ENCODE results near the gene RAB6B. TPM values are rescaled to one million over a fixed set of nuclear protein-coding genes. Genes with fewer than 3 reads are reported as not detected.
A peak's percentile ranks its signal among the peaks of the same experiment; 100 is the strongest.

Gene RAB6B
- total RNA-seq = 0.37 and 1.1 TPM in 2 replicates
- polyA plus RNA-seq (2012) = 9.3 TPM

DNA sequence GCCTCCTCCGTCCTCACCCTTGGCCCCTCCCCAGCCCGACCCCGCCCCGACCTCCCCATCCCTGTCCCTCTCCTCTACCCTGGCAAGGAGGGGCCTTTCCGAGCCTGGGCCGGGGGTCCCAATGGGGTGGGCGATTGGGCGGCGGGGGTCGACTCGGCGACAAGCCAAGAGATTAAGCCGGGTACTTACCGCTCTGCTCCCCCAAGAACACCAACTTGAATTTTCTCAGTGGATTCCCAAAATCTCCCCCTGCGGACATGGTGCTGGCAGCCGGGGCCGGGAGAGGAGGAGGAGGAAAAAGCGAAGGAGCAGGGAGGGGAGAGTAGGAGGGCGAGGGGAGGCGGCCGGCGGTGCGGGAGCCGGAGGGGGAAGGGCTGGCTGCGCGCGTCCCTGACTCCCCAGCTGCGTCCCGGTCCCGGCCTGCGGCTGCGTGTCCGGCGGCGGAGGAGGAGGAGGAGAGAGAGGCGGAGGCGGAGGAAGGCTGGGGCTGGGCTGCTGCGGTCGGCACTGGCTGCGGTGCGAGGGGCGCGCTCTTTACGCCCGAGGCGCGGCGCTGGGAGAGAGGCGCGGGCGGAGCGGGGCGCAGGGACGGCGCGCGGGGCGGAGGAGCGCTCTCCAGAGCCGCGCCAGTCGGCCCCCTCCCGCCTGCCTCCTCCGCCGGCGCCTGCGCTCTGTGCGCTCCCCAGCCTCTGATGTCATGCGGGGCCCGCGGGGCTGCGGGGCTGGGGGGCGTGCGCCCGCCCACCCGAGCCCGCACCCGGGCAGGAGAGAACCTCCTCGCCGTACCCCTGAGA, at the start of gene RAB6B:
RAB6B (minus strand) TSS at position 675 of the 794 bp plus-strand sequence; CDS start at position 259, 416 bp downstream.
- peak; percentile 58 for DNase-seq (ENCODE audit: low read depth)

DNA sequence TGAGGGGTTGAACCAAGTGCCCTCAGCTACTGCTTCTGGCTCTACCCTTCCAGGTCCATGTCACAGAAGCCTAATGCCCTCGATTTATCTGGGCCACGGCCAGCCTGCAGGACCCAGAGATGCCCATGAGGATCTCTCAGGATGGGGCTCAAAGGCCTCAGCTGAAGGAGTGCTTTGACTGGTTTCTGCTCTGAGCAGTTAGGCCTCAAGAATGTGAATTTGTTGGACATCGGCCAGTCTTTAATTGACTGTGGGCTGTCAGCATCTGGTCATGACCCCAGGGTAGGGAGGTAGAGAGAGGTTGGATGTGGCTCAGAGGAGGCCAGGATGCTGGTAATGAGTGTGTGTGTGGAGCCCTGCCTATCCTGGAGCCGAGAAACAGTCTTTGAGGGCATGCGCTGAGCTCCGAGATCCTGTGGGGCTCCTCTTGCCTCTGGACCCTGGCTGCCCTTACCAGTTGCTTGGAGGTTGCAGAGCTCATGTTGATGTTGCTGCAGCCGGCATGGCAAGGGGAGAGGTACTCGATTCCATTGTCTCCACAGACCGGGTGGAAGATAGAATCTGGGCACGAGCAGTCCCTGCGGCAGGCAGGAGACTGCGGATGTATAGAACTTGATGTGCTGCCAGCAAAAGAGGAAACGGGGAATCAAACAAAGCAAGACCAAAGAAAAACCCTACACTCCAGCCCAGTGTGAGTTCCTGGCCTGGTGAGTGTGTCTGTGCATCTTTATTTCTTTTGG, 49.1 kb upstream of the RAB6B start:
- peak; percentile 46 for DNase-seq (ENCODE audit: low read depth)

GRCh38 chr3:133944181-133944580, 48.5 kb upstream of the RAB6B start:
- DNase-seq (ENCODE audit: low read depth) = no peak

DNA sequence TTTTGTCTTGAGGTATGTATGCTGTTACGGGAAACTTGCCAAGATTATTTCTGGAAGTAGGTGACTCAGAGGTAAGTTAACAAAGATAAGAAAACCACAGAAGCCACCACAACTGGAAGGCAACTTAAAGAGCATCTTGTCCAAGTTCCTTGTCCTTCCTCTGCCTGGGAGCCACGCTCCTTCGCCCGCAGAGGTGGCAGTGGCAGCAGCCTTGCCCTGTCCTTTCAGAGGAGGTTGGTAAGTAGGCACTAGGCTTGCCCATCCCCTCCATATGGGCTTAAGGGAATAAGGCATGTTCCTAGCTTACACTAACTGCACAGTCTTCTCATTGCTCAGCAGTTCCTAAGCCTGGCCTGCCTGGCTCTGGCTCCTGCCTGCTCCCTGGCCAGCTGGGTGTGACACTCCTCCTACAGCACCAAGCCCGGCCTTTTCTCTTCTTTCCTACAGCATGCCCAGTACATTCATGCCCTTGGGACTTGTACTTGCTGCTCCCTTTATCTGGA, 48.0 kb upstream of the RAB6B start:
- DNase-seq (ENCODE audit: low read depth) = peak; percentile 41

GRCh38 chr3:133943031-133943535, 47.4 kb upstream of the RAB6B start:
- DNase-seq (ENCODE audit: low read depth) = no peak

- DNase-seq (ENCODE audit: low read depth) = peak; percentile 75
These were observed 45.7 kb upstream of the RAB6B start for GRCh38 chr3:133941415-133941821.

- DNase-seq (ENCODE audit: low read depth) = no peak
These were observed 44.9 kb upstream of the RAB6B start for GRCh38 chr3:133940536-133940935.

GRCh38 chr3:133939463-133939835, 43.8 kb upstream of the RAB6B start:
- no peak for DNase-seq (ENCODE audit: low read depth)

GRCh38 chr3:133938770-133939462, 43.2 kb upstream of the RAB6B start:
- DNase-seq (ENCODE audit: low read depth) = no peak

DNA sequence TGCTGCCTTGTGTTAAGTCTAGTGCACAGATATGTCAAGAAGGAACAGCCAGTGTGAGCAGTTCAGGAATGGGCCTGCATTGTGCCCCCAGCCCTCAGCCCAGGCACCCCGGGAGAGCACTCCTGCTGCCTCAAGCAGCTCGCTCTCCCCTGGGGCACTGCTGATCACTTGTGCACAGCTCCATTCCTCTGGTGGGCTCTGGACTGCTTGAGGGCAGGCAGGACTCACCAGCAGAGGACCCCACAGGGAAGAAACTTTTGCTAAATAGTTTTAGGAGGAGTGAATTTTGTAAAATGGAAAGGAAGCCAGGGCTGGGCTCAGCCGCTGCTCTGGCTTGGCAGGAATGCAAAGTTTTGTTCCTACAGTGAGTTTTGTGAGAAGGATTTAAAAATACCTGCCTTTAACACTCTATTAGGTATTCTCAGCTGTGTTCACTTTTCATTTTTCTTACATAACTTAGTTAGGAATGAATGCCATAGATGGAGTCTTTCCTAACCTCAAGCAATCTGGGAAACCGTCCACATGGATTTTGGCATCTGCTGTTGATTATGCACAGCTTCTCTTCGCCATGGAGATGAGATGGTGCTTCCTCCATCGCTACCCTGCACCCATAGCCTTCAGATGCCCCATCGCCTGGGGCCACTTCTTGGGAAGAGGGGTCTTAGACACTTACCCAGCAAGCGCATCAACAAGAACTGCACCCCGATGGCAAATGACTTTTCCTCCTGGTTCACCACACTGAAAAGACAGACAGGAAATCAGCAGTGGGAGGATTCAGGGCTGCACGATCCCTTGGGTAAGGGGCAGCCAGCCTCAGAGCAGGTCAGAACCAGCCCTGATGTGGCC, 42.3 kb upstream of the RAB6B start:
- peak; percentile 47 for DNase-seq (ENCODE audit: low read depth)

GRCh38 chr3:133937061-133937686, 41.5 kb upstream of the RAB6B start:
- DNase-seq (ENCODE audit: low read depth) = no peak

GRCh38 chr3:133935843-133936769, 40.4 kb upstream of the RAB6B start:
- no peak for DNase-seq (ENCODE audit: low read depth)

GRCh38 chr3:133934996-133935842, 39.5 kb upstream of the RAB6B start:
- DNase-seq (ENCODE audit: low read depth) = no peak

GRCh38 chr3:133934073-133934970, 38.6 kb upstream of the RAB6B start:
- no peak for DNase-seq (ENCODE audit: low read depth)

DNA sequence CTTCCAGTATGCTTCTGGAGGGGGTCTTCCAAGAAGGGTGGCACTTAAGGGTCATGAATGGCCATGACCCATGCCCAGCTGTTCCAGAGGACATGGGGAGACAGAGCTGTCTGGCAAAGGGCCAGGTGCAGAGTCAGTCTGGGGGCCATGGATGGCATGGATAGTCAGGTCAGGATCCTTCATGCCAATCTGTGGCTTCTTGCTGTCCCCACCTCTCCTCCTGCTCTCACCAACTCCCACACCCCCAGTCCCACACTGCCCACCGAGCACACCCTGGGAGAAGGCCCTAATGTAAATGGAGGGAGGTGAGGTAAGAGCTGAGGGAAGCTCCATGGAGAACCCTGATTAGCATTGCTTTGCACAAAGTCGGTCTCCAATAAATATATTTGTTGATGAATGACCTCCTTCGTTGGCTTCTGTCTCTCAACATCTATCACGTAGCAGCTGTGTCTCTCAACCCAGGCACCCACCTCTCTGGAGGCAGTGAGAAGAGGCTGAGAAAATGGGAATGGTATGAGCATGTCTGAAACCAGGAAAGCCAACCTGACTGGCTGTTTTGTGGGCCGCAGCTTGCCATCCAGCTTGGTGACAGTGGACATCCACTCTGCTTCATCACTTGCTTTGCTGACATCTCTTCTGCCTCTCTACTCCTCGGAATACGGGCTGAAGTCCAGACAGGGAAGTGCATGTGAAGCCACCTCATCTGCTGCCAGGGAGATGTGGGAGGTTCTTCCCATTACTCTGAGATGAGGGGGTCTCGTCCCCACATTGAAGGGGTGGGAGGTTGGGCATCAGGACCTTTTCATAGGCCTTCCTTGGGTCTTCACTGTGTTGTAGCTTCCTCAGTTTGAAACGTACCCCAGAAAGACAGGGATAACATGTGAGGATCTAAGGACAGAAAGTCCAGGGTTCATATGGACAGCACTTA, 37.7 kb upstream of the RAB6B start:
- DNase-seq (ENCODE audit: low read depth) = no peak

- DNase-seq (ENCODE audit: low read depth) = no peak
These were observed 36.3 kb upstream of the RAB6B start for GRCh38 chr3:133932009-133932408.
